Activated CD8-positive, alpha-beta memory T cell treated with anti-CD3 and anti-CD28 coated beads, Interleukin-2, amount 10 ng/mL, durations not matched to agents 7 days and 5 days (primary cell): Measurements from ENCODE around the gene TSPAN9. TPM values are rescaled to one million over a fixed set of nuclear protein-coding genes. Genes with fewer than 3 reads are reported as not detected.

Experiments
- ATAC-seq: fragments of 150-1000 bp; cut with Tn5 transposase; one replicate; pipeline ENCODE4 v1.10.0; 2021; ENCODE audit warnings: moderate library complexity
- CTCF ChIA-PET: fragments of 350-600 bp; sonication (Branson Sonifier 250); formaldehyde crosslinking; loops from one replicate; lab custom pipeline; 2021; ENCODE audit warnings: antibody characterized with exemption; lab: Charles Lee
- DNase-seq: peaks from one replicate; pipeline ENCODE4 v3.0.0-alpha.2; 2020
- H3K27ac Mint-ChIP-seq: one replicate; pipeline ENCODE4 v1.8.0; 2021; ENCODE audit warnings: mild to moderate bottlenecking, mixed read lengths
- H3K27me3 Mint-ChIP-seq: one replicate; pipeline ENCODE4 v1.8.0; 2021; ENCODE audit warnings: mixed read lengths
- H3K36me3 Mint-ChIP-seq: one replicate; pipeline ENCODE4 v1.8.0; 2021; ENCODE audit warnings: mild to moderate bottlenecking, mixed read lengths
- H3K4me1 Mint-ChIP-seq: one replicate; pipeline ENCODE4 v1.8.0; 2021; ENCODE audit warnings: mixed read lengths
- H3K4me3 Mint-ChIP-seq: one replicate; pipeline ENCODE4 v1.8.0; 2021; ENCODE audit warnings: mild to moderate bottlenecking, moderate library complexity, mixed read lengths
- H3K9me3 Mint-ChIP-seq: one replicate; pipeline ENCODE4 v1.8.0; 2022; ENCODE audit warnings: low read depth, mixed read lengths
- total RNA-seq, 2 experiments: library from RNA; stranded (reverse); gene quantifications; one replicate each; pipeline ENCODE4 v1.2.3, GENCODE V29; 2021

TSPAN9 gene
- total RNA-seq, 2 experiments from 2014 or later, result not detected

DNA sequence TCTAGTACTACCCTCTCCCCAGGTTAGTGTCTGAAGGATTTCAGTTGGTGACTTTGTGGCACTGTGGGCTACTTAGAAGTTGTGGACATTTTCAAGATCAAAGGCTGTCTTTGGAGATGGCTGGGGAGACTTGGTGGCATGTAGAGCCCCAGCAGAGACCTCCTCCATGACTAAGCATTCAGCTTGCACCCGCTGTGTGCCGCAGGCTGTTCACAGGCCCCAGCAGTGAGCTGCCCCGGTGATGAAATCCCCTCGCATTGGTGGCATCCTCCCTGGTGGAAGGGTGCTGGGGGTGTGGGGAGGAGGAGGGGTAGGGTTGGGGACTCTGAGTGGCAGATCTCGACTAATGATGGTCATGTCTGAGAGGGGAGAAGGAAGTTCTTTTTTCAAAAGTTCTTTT, 173.9 kb downstream of the TSPAN9 start:
- ATAC-seq, result no peak
- Mint-ChIP-seq H3K36me3 (no peaks in the 10 kb centered on the region), H3K4me3 (no peak overlapping the region), H3K27me3 (peaks cover 8% of the 10 kb centered on the region), H3K4me1 (peaks cover 6% of the 10 kb centered on the region), H3K9me3 (no peaks in the 10 kb centered on the region), H3K27ac (no peak overlapping the region)
- DNase-seq, result no peak
- CTCF ChIA-PET, result interaction anchor here (1.2 kb wide), 1 partner anchor 24 kb away, joined by 4 read pairs; no protein-coding TSS in a partner anchor

GRCh38 chr12:3251691-3252090, 174.5 kb downstream of the TSPAN9 start:
- H3K36me3 Mint-ChIP-seq, result no peaks in the 10 kb centered on the region
- peaks cover 6% of the 10 kb centered on the region for H3K4me1 Mint-ChIP-seq
- no peak overlapping the region for H3K4me3 Mint-ChIP-seq
- H3K27ac Mint-ChIP-seq, result no peak overlapping the region
- H3K9me3 Mint-ChIP-seq, result no peaks in the 10 kb centered on the region
- H3K27me3 Mint-ChIP-seq, result peaks cover 8% of the 10 kb centered on the region
- ATAC-seq, result no peak
- CTCF ChIA-PET, result interaction anchor here (1.2 to 1.4 kb wide), 3 partner anchors 24 to 177 kb away, joined by 3 to 4 read pairs (median 3); no protein-coding TSS in a partner anchor
- no peak for DNase-seq

GRCh38 chr12:3252450-3252891, 175.3 kb downstream of the TSPAN9 start:
- CTCF ChIA-PET, result interaction anchor here (1.2 to 1.4 kb wide), 2 partner anchors 23 to 178 kb away, joined by 3 read pairs; no protein-coding TSS in a partner anchor
- Mint-ChIP-seq H3K27ac (no peak overlapping the region), H3K36me3 (no peaks in the 10 kb centered on the region)

GRCh38 chr12:3253682-3254275, 176.6 kb downstream of the TSPAN9 start:
- Mint-ChIP-seq H3K27me3 (peaks cover 8% of the 10 kb centered on the region), H3K36me3 (no peaks in the 10 kb centered on the region), H3K27ac (no peak overlapping the region), H3K9me3 (no peaks in the 10 kb centered on the region), H3K4me3 (no peak overlapping the region), H3K4me1 (peaks cover 6% of the 10 kb centered on the region)
- DNase-seq, result no peak
- CTCF ChIA-PET, result no interaction called here
- no peak for ATAC-seq

More at GRCh38 chr12:3252450-3252891, 175.3 kb downstream of the TSPAN9 start:
- DNase-seq, result no peak
- ATAC-seq, result no peak
- no peak overlapping the region for H3K4me3 Mint-ChIP-seq
- H3K27me3 Mint-ChIP-seq, result peaks cover 8% of the 10 kb centered on the region
- H3K9me3 Mint-ChIP-seq, result no peaks in the 10 kb centered on the region
- H3K4me1 Mint-ChIP-seq, result peaks cover 6% of the 10 kb centered on the region

DNA sequence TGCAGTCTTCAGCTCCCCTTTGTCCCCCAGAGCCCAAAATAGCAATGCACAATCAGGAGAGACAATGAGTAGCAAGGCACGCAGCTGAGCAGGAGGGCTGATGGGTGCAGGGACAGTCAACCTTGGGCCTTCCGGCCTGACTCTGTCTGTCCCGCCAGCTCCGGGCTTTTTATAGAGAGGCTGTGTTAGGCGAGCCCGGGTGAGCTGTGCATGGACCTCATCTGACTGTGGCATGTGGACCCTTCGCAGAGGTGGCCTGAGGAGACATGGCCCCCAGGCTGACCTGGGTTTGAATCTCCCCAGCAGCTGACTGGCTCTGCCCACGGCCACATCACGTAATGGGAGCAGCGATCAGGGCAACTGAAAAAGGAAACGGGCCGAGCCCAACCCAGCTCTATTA, 177.9 kb downstream of the TSPAN9 start:
- H3K27ac Mint-ChIP-seq, result no peak overlapping the region
- no peak for DNase-seq
- CTCF ChIA-PET, result interaction anchor here (1.6 kb wide), 1 partner anchor 20 kb away, joined by 6 read pairs; no protein-coding TSS in a partner anchor
- H3K27me3 Mint-ChIP-seq, result peaks cover 2% of the 10 kb centered on the region
- H3K4me1 Mint-ChIP-seq, result no peaks in the 10 kb centered on the region
- H3K4me3 Mint-ChIP-seq, result no peak overlapping the region
- H3K36me3 Mint-ChIP-seq, result no peaks in the 10 kb centered on the region
- no peaks in the 10 kb centered on the region for H3K9me3 Mint-ChIP-seq
- ATAC-seq, result no peak

- H3K4me1 Mint-ChIP-seq, result no peaks in the 10 kb centered on the region
- H3K4me3 Mint-ChIP-seq, result no peak overlapping the region
- H3K27me3 Mint-ChIP-seq, result peaks cover under 1% of the 10 kb centered on the region
- DNase-seq (no peak), ATAC-seq (no peak)
- CTCF ChIA-PET, result interaction anchor here (1.6 kb wide), 1 partner anchor 19 kb away, joined by 6 read pairs; no protein-coding TSS in a partner anchor
- H3K27ac Mint-ChIP-seq, result no peak overlapping the region
- no peaks in the 10 kb centered on the region for H3K36me3 Mint-ChIP-seq
- no peaks in the 10 kb centered on the region for H3K9me3 Mint-ChIP-seq
These were observed 179.0 kb downstream of the TSPAN9 start for GRCh38 chr12:3256103-3256631.

DNA sequence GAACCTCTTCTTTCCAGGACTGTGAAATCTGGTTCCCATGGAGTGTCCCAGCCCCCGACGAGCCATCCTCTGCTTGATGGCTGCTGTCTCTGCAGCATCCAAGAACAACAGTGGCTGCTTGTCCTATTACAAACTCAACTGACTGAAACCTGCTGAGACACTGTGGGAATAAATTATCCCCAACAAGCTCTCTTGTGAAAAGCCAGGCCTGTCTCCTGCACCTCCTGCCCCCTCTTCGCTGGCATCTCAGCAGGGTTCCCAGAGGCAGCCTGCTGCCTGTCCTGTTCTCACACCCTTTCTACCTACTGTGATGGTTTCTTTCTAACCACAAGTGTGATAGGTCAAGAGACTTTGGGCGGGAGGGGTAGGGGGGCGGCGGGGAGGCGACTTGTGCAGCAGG, 180.2 kb downstream of the TSPAN9 start:
- Mint-ChIP-seq H3K27me3 (no peaks in the 10 kb centered on the region), H3K27ac (no peak overlapping the region), H3K4me3 (no peak overlapping the region), H3K9me3 (no peaks in the 10 kb centered on the region), H3K4me1 (no peaks in the 10 kb centered on the region), H3K36me3 (no peaks in the 10 kb centered on the region)
- ATAC-seq (no peak), DNase-seq (no peak)
- CTCF ChIA-PET, result no interaction called here

- Mint-ChIP-seq H3K4me3 (no peak overlapping the region), H3K4me1 (no peaks in the 10 kb centered on the region), H3K27ac (no peak overlapping the region), H3K36me3 (no peaks in the 10 kb centered on the region), H3K9me3 (no peaks in the 10 kb centered on the region), H3K27me3 (no peaks in the 10 kb centered on the region)
- DNase-seq (no peak), ATAC-seq (no peak)
- CTCF ChIA-PET, result no interaction called here
These were observed 182.8 kb downstream of the TSPAN9 start for GRCh38 chr12:3259973-3260372.

DNA sequence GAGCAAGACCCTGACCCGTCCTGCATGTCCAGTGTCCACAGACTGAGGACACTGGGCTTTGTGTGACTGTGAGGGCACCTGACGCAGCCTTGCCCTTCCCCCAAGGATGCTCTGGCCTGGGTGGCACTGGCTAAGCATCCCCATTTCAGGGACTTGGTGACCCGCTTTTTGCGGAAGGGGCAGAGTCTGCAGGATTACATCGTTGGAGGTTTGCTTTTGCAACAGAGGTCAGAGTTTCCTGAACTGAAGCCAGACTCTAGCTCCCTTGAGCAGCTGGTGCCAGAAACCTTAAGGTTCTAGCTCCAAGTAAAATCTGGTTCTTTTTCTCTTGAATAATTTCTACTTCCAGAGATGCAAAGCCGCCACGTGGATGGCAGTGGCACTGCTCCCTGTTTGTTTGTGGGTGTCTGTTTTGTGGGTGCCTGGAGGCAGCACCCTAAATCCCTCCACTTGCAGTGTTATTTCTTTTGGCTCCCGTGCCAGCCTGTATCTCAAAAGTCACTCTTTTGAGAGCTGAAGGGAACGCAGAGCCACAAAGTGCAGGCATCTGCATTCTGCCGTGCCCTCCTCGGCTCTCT, 184.7 kb downstream of the TSPAN9 start:
- no peaks in the 10 kb centered on the region for H3K36me3 Mint-ChIP-seq
- DNase-seq, result no peak
- no peak for ATAC-seq
- H3K27me3 Mint-ChIP-seq, result no peaks in the 10 kb centered on the region
- H3K4me1 Mint-ChIP-seq, result no peaks in the 10 kb centered on the region
- CTCF ChIA-PET, result interaction anchor here (1.2 to 1.6 kb wide), 2 partner anchors 13 to 185 kb away, joined by 3 to 9 read pairs; no protein-coding TSS in a partner anchor
- H3K27ac Mint-ChIP-seq, result no peak overlapping the region
- no peak overlapping the region for H3K4me3 Mint-ChIP-seq
- no peaks in the 10 kb centered on the region for H3K9me3 Mint-ChIP-seq

DNA sequence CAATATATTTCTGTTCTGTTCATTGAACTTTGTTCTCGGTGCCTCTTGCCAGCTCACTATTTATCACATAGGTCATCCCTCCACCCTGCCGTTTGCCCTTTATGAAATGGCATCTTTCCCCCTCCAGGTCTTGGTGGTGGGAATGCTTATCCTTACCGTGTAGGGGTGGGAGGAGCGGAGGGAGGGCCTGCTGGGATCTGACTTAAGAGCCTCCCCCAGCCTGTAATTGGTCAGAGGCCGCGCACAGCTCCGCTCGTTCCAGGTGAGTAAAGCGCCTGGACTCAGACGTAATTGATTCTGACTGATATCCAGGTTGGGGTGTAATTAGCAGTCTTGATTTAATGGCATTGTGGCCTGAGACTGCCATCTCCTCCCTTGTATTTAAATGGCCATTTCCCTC, 185.3 kb downstream of the TSPAN9 start:
- CTCF ChIA-PET, result interaction anchor here (1.2 to 1.6 kb wide), 2 partner anchors 13 to 186 kb away, joined by 3 to 9 read pairs; no protein-coding TSS in a partner anchor
- no peak for ATAC-seq
- Mint-ChIP-seq H3K27ac (no peak overlapping the region), H3K36me3 (no peaks in the 10 kb centered on the region), H3K4me3 (no peak overlapping the region), H3K4me1 (no peaks in the 10 kb centered on the region), H3K9me3 (no peaks in the 10 kb centered on the region), H3K27me3 (no peaks in the 10 kb centered on the region)
- DNase-seq, result no peak

DNA sequence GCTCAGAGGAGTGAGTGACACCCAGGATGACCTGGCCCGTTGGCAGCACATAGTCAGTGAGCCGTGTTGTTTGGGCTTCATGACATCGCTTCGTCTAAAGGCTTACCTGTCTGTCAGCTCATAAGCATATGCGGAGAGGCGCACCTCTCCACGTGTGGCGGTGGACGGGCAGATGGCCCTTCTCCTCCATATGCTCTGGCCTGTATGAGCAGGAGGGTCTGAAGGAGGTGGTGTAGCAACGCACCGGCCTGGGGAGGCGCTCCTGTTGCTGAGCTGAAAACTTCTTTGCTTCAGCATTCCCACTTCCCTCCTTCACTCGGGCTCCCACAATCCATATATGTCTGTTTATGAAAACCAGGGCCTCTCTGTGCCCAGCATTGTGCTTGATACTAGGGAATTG, 186.1 kb downstream of the TSPAN9 start:
- DNase-seq, result no peak
- Mint-ChIP-seq H3K9me3 (no peaks in the 10 kb centered on the region), H3K4me1 (no peaks in the 10 kb centered on the region), H3K27ac (no peak overlapping the region), H3K27me3 (no peaks in the 10 kb centered on the region), H3K36me3 (no peaks in the 10 kb centered on the region), H3K4me3 (no peak overlapping the region)
- CTCF ChIA-PET, result interaction anchor here (0.8 kb wide), 1 partner anchor 12 kb away, joined by 3 read pairs; no protein-coding TSS in a partner anchor
- no peak for ATAC-seq

- ATAC-seq, result no peak
- Mint-ChIP-seq H3K4me3 (no peak overlapping the region), H3K36me3 (no peaks in the 10 kb centered on the region), H3K4me1 (no peaks in the 10 kb centered on the region), H3K9me3 (no peaks in the 10 kb centered on the region), H3K27ac (no peak overlapping the region), H3K27me3 (no peaks in the 10 kb centered on the region)
- no peak for DNase-seq
- CTCF ChIA-PET, result interaction anchor here (3.5 kb wide), 1 partner anchor 11 kb away, joined by 14 read pairs; no protein-coding TSS in a partner anchor
These were observed 187.1 kb downstream of the TSPAN9 start for GRCh38 chr12:3263939-3264922.

DNA sequence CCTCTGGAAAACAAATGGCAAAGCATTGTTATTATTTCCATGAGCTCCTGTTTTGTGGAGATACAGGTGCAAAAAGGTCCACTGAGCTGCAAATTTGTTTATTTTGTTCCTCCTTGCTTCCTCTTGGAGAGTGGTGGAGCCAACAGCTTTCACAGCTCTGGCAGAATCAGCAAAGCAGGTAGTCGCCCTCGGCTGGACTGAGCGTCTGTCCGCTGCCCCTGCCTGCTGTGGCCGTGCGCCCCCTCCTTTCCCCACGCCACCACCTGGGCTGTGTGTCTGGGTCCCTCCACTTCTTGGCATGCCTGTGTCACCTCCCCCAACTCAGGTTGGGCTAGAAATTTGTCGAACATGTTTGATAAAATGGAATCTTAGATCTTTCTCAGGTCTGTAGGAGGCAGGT, 188.2 kb downstream of the TSPAN9 start:
- ATAC-seq (no peak), DNase-seq (no peak)
- CTCF ChIA-PET, result interaction anchor here (3.5 kb wide), 1 partner anchor 10 kb away, joined by 14 read pairs; no protein-coding TSS in a partner anchor
- Mint-ChIP-seq H3K27ac (no peak overlapping the region), H3K4me3 (no peak overlapping the region), H3K4me1 (no peaks in the 10 kb centered on the region), H3K36me3 (no peaks in the 10 kb centered on the region), H3K27me3 (no peaks in the 10 kb centered on the region), H3K9me3 (no peaks in the 10 kb centered on the region)
